Midbrain (tissue), 1 donor: Measurements from ENCODE around the gene POLR3E.

Experiments
- DNase-seq: peaks from one replicate; lab custom pipeline; 2025; lab: John Stamatoyannopoulos, UW

POLR3E gene

DNA sequence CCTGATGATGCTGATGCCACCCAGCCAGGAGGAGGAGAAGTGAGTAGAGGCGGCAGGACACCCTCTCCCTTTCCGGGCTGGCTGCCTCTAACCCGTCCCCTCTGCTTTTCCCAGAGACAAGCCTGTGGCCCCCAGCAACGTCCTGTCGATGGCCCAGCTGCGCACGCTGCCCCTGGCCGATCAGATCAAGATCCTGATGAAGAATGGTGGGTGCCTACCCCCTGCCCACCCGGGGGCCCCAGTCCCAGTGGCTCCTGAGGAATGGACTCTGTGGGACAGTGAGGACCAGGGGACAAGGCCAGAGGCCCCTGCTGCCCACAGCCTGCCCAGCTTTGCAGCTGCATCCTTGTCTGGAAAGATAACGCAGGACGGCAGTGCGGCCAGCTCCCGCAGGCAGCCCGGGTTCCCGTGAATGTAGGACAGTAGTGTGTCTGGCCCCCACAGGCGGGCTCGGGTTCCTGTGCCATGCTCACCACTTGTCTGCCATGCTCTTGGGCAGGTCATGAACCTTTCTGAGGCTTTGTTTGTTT is 19.9 kb downstream of the POLR3E start:
- DNase-seq: no peak

DNA sequence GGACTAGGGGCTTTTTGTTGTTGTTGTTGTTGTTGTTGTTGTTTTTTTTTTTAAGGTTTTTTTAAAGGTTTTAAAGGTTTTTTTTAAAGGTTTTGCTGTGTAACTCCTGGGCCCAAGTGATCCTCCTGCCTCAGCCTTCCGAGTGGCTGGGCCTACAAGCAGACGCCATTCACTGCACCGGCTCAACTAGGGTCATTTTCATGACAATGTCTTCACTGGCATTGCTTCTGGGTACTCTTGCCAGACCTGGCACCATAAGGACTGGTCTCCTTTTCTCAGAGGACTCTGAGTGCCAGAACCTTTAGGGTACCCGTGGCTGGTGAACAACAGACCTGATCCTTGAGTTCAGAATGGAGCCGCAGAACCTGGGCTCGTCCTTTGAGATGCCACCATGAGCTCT is 20.4 kb downstream of the POLR3E start:
- DNase-seq: no peak

- no peak for DNase-seq
Measured at GRCh38 chr16:22318690-22319358, 21.6 kb downstream of the POLR3E start.

DNA sequence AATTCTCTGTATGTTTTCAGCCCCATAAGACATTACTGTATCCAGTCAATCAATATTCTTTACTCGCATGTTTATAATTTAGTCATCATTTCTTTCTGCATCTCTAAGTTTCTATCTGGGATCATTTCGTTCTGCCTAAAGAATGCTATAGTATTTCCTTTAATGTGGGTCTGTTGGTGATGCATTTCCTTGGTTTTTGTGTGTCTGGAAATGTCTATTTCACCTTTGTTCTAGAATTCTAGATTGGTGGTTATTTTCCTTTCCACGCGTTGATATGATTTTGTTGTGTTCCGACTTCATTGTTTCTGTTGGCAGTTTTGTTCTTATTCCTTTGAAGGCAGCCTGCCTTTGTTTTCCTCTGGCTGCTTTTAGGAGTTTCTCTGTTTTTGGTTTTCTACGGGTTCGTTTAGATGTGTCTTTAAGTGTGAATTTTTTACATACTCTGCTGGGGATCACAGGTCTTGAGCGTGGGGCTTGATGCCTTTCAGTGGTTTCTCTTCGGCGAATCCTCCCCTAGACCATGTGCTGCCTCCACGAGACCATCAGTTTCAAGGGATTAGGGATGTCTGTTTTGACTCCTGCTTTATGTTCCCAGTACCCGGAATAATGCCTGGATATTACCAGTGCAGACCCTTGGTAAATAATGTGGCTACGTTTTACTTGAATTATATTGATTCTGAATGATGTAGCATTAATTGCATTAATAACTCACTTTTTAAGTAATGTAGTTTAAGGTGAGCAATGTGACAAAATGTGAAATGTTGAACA is 23.5 kb downstream of the POLR3E start:
- DNase-seq: no peak

- peak; percentile 55 for DNase-seq
Measured at GRCh38 chr16:22321340-22322001, 24.3 kb downstream of the POLR3E start.

GRCh38 chr16:22322021-22322471 is 24.8 kb downstream of the POLR3E start:
- no peak for DNase-seq

GRCh38 chr16:22322741-22323140 is 25.5 kb downstream of the POLR3E start:
- no peak for DNase-seq

DNA sequence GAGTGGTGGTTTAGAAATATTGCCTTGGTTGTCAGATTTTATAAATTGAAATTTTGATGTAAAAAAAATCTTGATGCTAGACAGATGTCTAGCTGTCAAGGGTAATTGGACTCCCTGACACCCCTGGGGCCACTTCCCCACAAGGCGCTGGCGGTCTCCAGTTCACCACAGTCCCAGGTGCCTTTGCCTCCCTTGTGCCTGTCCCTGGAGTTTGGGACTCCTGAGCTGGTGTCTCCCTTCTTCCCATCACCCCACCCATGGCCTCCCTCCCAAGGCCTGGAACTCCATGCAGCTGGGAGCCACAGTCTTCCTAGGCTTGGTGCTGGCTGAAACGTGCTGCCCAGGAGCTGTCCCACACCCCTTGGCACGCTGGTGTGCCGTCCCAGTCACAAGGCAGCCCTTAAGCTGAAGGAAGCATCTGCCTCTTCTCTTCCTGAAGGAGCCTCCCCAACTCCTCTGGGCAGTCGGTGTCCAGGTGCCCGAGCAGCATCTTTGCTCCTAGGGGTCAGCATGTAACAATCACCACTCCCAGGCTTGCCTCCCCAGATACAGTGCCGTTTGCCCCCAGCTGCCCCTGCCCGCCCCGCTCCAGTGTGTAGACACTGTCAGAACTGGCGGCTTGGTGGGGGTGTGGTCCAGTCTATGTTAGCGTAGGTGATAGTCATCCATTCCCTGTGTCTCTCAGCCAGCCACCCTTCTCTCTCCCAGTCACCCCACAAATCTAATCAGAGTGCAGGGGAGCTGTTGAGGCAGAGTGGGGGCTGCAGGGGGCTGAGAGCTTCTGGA is 26.2 kb downstream of the POLR3E start:
- DNase-seq: no peak

DNA sequence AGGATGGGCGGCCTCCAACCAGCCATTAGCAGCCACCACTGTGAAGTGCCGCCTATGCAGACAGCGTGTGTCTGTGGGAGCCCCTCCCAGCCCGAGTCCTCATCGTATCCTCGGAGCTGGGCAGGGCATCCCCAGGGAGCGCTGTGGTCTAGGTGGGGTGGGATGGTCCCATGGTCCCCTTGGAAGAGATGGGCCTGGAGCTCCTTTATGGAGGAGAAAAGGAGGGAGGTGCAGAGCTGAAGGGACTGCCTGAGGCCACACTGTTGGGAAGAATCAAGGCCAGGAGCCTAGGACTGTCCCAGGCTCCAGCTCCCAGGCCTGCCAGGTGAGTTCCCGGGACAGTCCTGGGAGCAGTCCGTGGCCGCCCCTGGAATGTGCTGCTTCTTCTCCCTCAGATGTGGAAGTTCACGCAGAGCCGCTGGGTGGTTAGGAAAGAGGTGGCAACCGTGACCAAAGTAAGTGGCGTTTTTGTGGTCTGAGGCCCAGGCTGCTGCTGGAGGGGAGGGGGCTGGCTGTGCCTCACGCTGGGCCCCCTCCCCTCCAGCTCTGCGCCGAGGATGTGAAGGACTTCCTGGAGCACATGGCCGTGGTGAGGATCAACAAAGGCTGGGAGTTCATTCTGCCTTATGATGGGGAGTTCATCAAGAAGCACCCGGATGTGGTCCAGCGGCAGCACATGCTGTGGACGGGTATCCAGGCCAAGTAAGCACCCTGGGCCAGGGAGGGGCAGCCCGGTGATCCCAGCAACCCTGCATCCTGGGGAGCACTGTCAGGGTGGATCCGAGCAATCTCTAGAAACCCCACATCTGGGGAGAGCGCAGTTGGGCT is 27.0 kb downstream of the POLR3E start:
- no peak for DNase-seq

DNA sequence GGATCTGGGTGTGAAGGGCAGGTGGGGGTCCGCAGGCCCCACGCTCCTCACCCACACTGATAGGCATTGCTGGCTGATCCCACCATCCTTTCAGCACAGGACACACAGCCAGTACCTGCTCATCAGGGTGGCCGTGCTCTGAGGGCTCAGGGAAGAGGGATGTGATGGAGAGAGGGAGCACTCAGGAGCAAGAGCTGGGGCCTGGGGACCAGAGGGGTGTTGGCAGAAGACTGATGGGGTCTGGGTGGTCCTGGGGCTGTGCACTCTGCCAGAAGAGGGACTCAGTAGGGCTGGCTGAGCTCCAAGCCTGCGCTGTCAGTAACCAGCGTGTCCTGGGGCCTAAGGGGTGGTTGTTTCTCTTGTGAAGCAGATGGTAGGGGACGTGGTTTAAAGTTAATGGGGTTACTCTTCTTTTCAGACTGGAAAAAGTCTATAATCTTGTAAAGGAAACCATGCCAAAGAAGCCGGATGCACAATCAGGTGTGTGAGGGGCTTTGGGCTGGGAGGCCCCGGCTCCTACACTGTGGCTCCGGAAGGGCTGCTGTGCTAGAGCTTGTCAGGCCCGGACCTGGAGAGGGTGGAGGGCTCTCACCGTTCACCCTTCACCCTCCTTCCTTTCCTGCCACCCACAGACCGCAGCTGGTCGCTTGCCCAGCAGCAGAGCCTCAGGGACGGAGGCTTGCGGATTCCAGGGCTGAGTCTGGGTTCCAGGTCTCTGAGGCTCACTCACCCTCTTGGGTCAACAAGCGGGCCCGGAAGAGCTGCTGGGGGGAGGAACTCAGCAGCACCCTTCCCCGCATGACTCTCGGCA is 27.8 kb downstream of the POLR3E start:
- DNase-seq: no peak

- no peak for DNase-seq
Measured at GRCh38 chr16:22325598-22326368, 28.6 kb downstream of the POLR3E start.

DNA sequence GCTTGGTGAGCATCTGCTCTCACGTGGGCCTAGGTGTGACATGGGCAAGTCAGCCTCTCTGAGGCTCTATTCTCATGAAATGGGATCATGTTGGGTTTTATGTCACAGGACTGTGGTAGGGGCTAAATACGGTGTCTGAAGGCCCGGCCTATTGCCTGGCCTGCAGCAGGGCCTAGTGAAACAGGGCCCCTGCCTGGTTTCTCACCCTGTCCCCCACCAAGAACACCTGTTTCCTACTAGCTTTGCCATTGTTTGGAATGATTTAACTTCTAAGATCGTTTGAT is 29.1 kb downstream of the POLR3E start:
- no peak for DNase-seq

DNA sequence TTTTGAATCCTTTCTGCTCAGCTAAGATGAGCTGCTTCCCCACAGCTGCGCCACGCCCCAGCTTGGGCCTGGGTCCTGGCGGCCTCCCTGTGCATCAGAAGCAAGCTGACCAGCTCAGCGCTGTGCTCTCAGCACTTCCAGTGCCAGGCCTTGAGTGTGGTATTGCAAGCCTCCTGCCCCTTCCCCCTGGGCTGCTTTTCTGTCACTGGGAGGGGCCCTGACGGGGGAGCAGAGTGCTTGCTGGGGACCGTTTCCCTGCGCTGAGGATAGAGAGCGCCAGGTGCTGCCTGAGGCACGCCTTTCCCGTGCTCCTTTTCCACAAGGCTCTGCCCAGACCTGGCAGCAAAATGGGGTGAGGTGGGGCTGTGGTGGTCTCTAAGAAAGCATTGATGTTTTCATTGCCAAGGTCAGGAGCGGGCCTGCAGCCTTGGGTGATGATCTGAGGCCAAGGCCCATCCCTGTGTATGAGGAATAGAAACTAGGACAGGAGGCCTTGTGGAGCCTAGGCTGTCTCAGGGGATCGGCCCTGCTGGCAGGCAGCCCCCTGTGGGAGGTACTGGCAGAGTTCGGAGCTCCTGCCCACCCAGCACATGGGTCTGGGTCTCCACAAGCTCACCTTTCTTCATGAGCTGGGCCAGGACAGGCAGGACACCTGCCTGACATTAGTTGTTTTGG is 29.7 kb downstream of the POLR3E start:
- no peak for DNase-seq

- DNase-seq: no peak
Measured at GRCh38 chr16:22327446-22327775, 30.2 kb downstream of the POLR3E start.

DNA sequence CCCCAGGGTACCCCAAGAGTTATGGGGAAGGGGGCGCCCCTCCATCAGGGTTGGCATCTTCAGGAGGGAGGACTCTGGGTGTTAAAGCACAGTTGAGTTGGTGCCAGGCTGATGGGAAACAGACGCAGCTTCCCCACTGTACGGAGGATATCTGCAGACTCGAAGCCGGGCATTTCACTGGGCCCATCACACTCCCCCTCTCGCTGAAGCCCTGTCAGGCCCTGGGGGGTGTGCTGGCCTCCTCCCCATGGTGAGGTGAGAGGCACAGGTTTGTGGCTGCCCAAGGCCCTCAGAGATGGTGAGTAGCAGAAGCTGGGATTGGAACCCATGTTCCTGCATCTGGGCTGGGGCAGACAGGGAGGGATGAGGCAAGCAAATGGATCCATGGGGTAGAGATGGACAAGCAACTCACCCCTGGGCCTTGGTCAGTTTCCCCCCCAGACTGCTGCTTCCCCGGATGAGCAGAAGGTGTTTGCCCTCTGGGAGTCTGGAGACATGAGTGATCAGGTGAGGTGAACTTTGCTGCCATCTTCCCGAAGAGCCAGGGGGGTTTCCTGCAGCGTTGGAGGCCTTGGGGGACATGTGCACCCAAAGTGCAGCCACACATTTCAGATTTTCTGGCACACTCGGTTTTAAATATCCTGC is 31.0 kb downstream of the POLR3E start:
- DNase-seq: no peak

GRCh38 chr16:22329199-22329695 is 32.0 kb downstream of the POLR3E start:
- DNase-seq: no peak

GRCh38 chr16:22330326-22330725 is 33.1 kb downstream of the POLR3E start:
- no peak for DNase-seq

DNA sequence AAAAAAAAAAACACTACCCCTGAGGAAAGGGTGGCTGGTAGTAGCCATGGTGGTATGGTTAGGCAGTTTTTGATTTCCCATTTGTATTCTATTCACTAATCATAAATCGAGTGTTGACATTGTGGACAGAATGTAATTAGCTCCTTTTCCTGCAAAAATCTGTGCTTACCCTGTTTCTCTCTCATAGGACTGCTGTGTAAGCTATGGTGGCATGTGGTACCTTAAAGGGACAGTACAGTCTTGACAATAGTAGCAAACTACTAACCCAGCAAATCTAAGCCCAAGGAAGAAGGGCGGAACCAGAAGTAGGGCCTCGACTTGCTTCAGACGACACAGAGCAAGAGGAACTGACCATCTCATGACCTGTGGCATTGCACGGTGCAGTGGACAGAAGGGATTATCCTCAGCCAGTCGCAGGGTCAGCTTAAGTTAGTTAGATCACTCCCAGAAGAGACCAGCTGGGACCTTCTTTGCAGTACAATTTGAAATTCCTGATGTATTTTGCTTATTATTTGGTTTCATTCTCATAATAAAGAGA is 36.3 kb downstream of the POLR3E start:
- DNase-seq: no peak
